H1 (cell line): ENCODE measurements around the gene HERC4. TPM values are rescaled to one million over a fixed set of nuclear protein-coding genes. Genes with fewer than 3 reads are reported as not detected.
A peak's percentile ranks its signal among the peaks of the same experiment; 100 is the strongest.

Experiments
- ASH2L ChIP-seq: fragments of 200-600, 300-600 bp; sonication (generic); IDR thresholded peaks from one replicate; pipeline ENCODE4 v1.7.1; 2017; ENCODE audit warnings: low read length
- ATF2 ChIP-seq: IDR thresholded peaks from 2 replicates; pipeline ENCODE4 v1.6.1; 2012; ENCODE audit warnings: low read length, inconsistent platforms
- CBX5 ChIP-seq: fragments of 300-800, 300-1000 bp; sonication (generic); IDR thresholded peaks from 2 replicates; pipeline ENCODE4 v1.7.1; 2016; ENCODE audit warnings: antibody characterized with exemption, low read length, low read depth
- CEBPB ChIP-seq: IDR thresholded peaks from 2 replicates; pipeline ENCODE4 v1.6.1; 2012; ENCODE audit warnings: low read depth, low read length
- CHD7 ChIP-seq: fragments of 300-600 bp; sonication (generic); IDR thresholded peaks from 2 replicates; pipeline ENCODE4 v1.7.1; 2012; ENCODE audit warnings: low read length, moderate library complexity, mild to moderate bottlenecking, inconsistent platforms; ENCODE audit not compliant: insufficient replicate concordance
- HDAC2 ChIP-seq, 2 experiments: fragments of 300-600 bp in 1 of 2; sonication (generic) in 1 of 2; IDR thresholded peaks; 2 replicates each; pipeline ENCODE4 v1.6.1; 2011 to 2012; ENCODE audit warnings: low read depth in 2 of 2, low read length in 2 of 2, mild to moderate bottlenecking in 2 of 2, moderate library complexity in 2 of 2, borderline replicate concordance in 1 of 2, inconsistent platforms in 1 of 2
- HDAC6 ChIP-seq: IDR thresholded peaks from one replicate; pipeline ENCODE4 v1.7.1; 2012; ENCODE audit warnings: low read depth, mild to moderate bottlenecking, inconsistent platforms, low read length, moderate library complexity
- NRF1 ChIP-seq: IDR thresholded peaks from 2 replicates; pipeline ENCODE4 v1.6.1; 2011; ENCODE audit warnings: mild to moderate bottlenecking, low read depth, low read length, improper control_type of control experiment
- polyA plus RNA-seq, 7 experiments: library from polyadenylated mRNA; depleted of rRNA in 3 of 7; stranded (reverse) in 5 of 7; unstranded in 2 of 7; fragments of >200 nt in 5 of 7; fragments of 200-250 nt in 2 of 7; gene quantifications; 1 replicate in 5 of 7; 2 replicates in 1 of 7; 4 replicates in 1 of 7; pipeline versions ENCODE4 v1.2.1 to v1.2.3, GENCODE V29; 2011 to 2013; ENCODE audit warnings: missing spikeins in 2 of 7, mixed read lengths in 2 of 7
- total RNA-seq: library from RNA; stranded (reverse); fragmentation: NEBNext Ultra II Directional; extraction: Animal tissue kit (Norgen Biotek cat#: 25700); gene quantifications from 2 replicates; pipeline ENCODE4 v1.2.1, GENCODE V29; 2021

The HERC4 gene
- total and polyA plus RNA-seq, 2 of the 8 experiments (the other 6 are each of a cell fraction or from before 2014, with no cell fraction given) = 7.5 to 44.0 TPM

- TF ChIP-seq CHD7 = no peak
- TF ChIP-seq NRF1 = peak; percentile 40
- TF ChIP-seq HDAC6 = no peak
- no peak; a peak in 1 of 4 replicates for TF ChIP-seq HDAC2 (IDR thresholded peaks at IDR 0.05; ENCODE audit: borderline replicate concordance in 1 of 2, low read depth in 2 of 2, low read length in 2 of 2)
- no peak for TF ChIP-seq ASH2L
- TF ChIP-seq ATF2 = no peak
- no peak for TF ChIP-seq CBX5
- no peak for TF ChIP-seq CEBPB
These were observed 190.0 kb downstream of the HERC4 start (continued) for GRCh38 chr10:67884842-67885670.
